NT2/D1 (cell line): ENCODE data around the gene PKHD1.

Source experiments
- DNase-seq: peaks from one replicate; pipeline ENCODE4 v3.0.0-alpha.2; 2011; ENCODE audit warnings: low read depth, low spot score
- H3K27me3 ChIP-seq: 2 replicates; pipeline ENCODE4 v1.6.0; 2011; ENCODE audit warnings: mild to moderate bottlenecking; ENCODE audit not compliant: insufficient read length, insufficient read depth
- H3K36me3 ChIP-seq: 2 replicates; pipeline ENCODE4 v1.6.1; 2011; ENCODE audit warnings: mild to moderate bottlenecking, low read length, mixed read lengths; ENCODE audit not compliant: insufficient read depth, insufficient read length
- H3K4me1 ChIP-seq: 2 replicates; pipeline ENCODE4 v1.5.1; 2011; ENCODE audit not compliant: insufficient read depth, insufficient read length
- H3K4me3 ChIP-seq: 2 replicates; pipeline ENCODE4 v1.5.1; 2011; ENCODE audit warnings: low read depth; ENCODE audit not compliant: insufficient read length
- H3K9ac ChIP-seq: 2 replicates; pipeline ENCODE4 v1.6.0; 2011; ENCODE audit warnings: low read depth; ENCODE audit not compliant: insufficient read length
- H3K9me3 ChIP-seq: 2 replicates; pipeline ENCODE4 v1.5.1; 2011; ENCODE audit warnings: mild to moderate bottlenecking, low read length; ENCODE audit not compliant: insufficient read depth
- SUZ12 ChIP-seq: IDR thresholded peaks from 2 replicates; pipeline ENCODE4 v1.6.1; 2011; ENCODE audit not compliant: insufficient read length, insufficient read depth; ENCODE audit errors: extremely low read depth
- YY1 ChIP-seq: IDR thresholded peaks from 2 replicates; pipeline ENCODE4 v1.6.1; 2011; ENCODE audit not compliant: insufficient read length, insufficient read depth
- ZNF274 ChIP-seq: IDR thresholded peaks from 2 replicates; pipeline ENCODE4 v1.6.1; 2011; ENCODE audit warnings: mild to moderate bottlenecking, low read depth, low read length

Gene PKHD1

GRCh38 chr6:51793393-51793792 is 294.0 kb downstream of the PKHD1 start:
- no peak overlapping the region for H3K9ac ChIP-seq
- no peaks in the 10 kb centered on the region for H3K27me3 ChIP-seq
- TF ChIP-seq SUZ12 (no peak), ZNF274 (no peak), YY1 (no peak)
- no peak overlapping the region for H3K4me3 ChIP-seq
- no peaks in the 10 kb centered on the region for H3K9me3 ChIP-seq
- H3K4me1 ChIP-seq, result no peaks in the 10 kb centered on the region
- H3K36me3 ChIP-seq, result no peaks in the 10 kb centered on the region
- no peak for DNase-seq

DNA sequence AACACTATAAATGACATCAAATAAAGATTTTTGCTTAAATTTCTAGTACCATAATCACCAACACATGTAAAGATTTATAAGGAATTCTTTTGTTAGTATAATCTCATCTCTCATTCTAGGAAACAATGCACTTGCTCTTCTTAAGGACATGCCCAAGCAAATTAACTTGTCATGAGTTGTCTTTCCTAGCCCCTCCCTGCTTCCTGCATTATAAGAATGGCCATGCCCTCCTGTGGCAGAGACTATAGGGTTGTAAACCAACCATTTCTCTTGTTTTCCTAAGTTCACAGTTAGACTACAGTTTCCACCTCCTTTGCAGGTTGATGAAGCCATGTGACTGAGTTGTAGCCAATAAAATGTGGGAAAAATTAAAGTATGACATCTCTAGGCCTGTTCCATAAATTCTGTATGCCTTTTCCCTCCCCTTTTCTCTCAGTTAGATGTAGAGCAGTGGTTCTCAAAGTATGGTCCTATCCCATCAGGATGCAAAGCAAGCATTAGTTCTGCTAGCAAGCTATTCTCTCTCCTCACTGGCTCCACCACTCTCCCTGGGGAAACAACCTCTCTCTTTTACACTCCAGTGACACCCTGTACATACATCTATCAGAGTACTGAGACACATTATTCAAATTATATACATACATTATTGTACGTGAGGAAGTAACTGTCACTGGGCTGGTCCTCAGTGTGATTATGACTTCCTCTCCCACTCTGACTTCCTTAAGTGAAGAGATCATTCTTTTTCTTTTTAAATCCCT is 295.0 kb downstream of the PKHD1 start:
- no peaks in the 10 kb centered on the region for H3K9me3 ChIP-seq
- no peak overlapping the region for H3K9ac ChIP-seq
- no peak overlapping the region for H3K4me3 ChIP-seq
- H3K27me3 ChIP-seq, result no peaks in the 10 kb centered on the region
- TF ChIP-seq SUZ12 (no peak), ZNF274 (no peak)
- H3K36me3 ChIP-seq, result no peaks in the 10 kb centered on the region
- no peaks in the 10 kb centered on the region for H3K4me1 ChIP-seq
- DNase-seq, result no peak

DNA sequence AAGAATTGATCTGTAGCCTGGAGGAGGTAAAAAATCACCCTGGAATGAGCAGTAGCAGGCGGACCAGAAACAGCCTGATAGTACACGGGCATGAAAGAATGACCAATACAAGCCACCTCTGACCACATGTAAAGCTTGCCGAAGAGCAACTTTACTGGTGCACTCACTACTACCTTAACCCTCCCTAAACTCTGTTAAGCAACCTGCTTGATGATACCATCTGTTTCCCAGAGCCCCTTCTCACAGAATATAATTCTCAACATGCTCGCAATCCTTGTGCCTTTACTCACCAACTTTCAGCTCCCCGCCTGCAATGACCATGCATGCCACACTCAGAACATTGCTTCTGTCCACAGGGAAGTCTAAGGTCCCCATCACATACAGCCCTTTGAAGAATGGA is 296.5 kb downstream of the PKHD1 start:
- H3K4me1 ChIP-seq, result no peaks in the 10 kb centered on the region
- no peaks in the 10 kb centered on the region for H3K36me3 ChIP-seq
- no peak for DNase-seq
- H3K9ac ChIP-seq, result no peak overlapping the region
- no peaks in the 10 kb centered on the region for H3K27me3 ChIP-seq
- TF ChIP-seq ZNF274 (no peak), YY1 (no peak), SUZ12 (no peak)
- no peaks in the 10 kb centered on the region for H3K9me3 ChIP-seq
- H3K4me3 ChIP-seq, result no peak overlapping the region

GRCh38 chr6:51788121-51788520 is 299.3 kb downstream of the PKHD1 start:
- no peaks in the 10 kb centered on the region for H3K9me3 ChIP-seq
- H3K27me3 ChIP-seq, result no peaks in the 10 kb centered on the region
- H3K4me3 ChIP-seq, result no peak overlapping the region
- no peak overlapping the region for H3K9ac ChIP-seq
- H3K4me1 ChIP-seq, result no peaks in the 10 kb centered on the region
- no peak for DNase-seq
- no peaks in the 10 kb centered on the region for H3K36me3 ChIP-seq
- no peak for TF ChIP-seq SUZ12
- TF ChIP-seq YY1, result no peak
- no peak for TF ChIP-seq ZNF274

GRCh38 chr6:51778666-51779065 is 308.7 kb downstream of the PKHD1 start:
- no peak overlapping the region for H3K9ac ChIP-seq

GRCh38 chr6:51777618-51778017 is 309.8 kb downstream of the PKHD1 start:
- Histone ChIP-seq H3K4me3 (no peak overlapping the region), H3K4me1 (no peaks in the 10 kb centered on the region), H3K9me3 (no peaks in the 10 kb centered on the region), H3K36me3 (no peaks in the 10 kb centered on the region), H3K9ac (no peak overlapping the region), H3K27me3 (no peaks in the 10 kb centered on the region)
- no peak for TF ChIP-seq YY1
- TF ChIP-seq ZNF274, result no peak
- no peak for TF ChIP-seq SUZ12
- no peak for DNase-seq

More at GRCh38 chr6:51778666-51779065, 308.7 kb downstream of the PKHD1 start:
- Histone ChIP-seq H3K4me3 (no peak overlapping the region), H3K4me1 (no peaks in the 10 kb centered on the region), H3K36me3 (no peaks in the 10 kb centered on the region), H3K9me3 (no peaks in the 10 kb centered on the region), H3K27me3 (no peaks in the 10 kb centered on the region)
- no peak for TF ChIP-seq YY1
- TF ChIP-seq ZNF274, result no peak
- no peak for TF ChIP-seq SUZ12
- DNase-seq, result no peak

DNA sequence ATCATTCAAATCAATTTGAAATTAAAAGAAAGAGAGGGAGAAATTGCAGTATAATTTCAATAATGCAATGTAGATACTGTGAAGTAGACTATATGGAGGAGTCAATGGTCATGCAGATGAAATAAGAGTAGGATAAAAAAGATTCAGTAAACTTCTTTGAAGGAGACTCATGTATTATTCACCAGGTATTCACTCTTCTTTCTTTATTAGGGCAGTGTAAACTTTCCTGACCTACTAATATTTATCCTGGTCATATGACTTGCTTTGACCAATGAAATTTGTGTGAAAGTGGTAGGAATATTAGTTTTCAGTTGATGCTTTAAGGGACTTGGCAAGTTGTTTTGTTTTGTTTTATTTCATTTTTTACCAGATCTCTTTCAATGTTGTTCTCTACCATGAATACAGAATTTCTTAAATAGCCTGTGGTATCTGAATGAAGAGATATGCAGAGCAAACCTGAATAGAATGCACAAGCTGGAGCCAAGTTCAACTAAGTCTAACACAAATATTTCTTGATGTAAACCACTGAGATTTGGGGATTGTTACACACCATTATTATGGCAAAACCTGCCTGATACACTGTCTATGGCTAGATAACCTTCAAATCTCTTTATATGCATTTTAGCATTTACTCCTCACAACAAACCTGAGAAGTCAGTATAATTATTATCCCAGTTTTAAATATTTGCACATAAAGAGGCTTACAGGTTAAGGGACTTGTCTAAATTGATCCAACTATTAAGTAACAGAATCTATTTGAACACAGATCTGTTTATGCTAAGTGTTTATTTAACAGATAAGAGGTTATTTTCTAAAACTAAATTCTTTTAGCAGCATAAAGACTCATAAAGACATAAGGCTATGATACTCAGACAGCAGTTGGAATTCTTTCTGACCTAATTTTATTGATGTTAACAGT is 311.2 kb downstream of the PKHD1 start:
- TF ChIP-seq YY1, result no peak
- no peak for TF ChIP-seq ZNF274
- no peak for TF ChIP-seq SUZ12
- Histone ChIP-seq H3K36me3 (no peaks in the 10 kb centered on the region), H3K4me1 (no peaks in the 10 kb centered on the region), H3K27me3 (no peaks in the 10 kb centered on the region), H3K4me3 (no peak overlapping the region), H3K9ac (no peak overlapping the region), H3K9me3 (no peaks in the 10 kb centered on the region)
- DNase-seq, result no peak
